ENCODE measurements around the gene DARS1. TPM values are rescaled to one million over a fixed set of nuclear protein-coding genes. Genes with fewer than 3 reads are reported as not detected.

The DARS1 gene
- total and polyA plus RNA-seq, 2 of the 13 experiments (the other 11 are each of a cell fraction or from before 2014, with no cell fraction given), result 149 to 230 TPM

- TF ChIP-seq DPF2 (CRISPR knock-in tag; IDR thresholded peaks at IDR 0.05; ENCODE audit: borderline replicate concordance, low read depth), result no peak
Measured at GRCh38 chr2:135931776-135932443, 53.5 kb downstream of the DARS1 start (continued).

GRCh38 chr2:135926605-135927004 lies 58.8 kb downstream of the DARS1 start:
- no peak for FAIRE-seq
- no peak overlapping the region for H3K4me2 ChIP-seq (ENCODE audit: low read depth, low read length)

More at GRCh38 chr2:135926605-135927004, 58.8 kb downstream of the DARS1 start:
- no peak overlapping the region for H2AFZ ChIP-seq (ENCODE audit: low read length)
- no peaks in the 10 kb centered on the region for H3K4me1 ChIP-seq (ENCODE audit: insufficient read depth, low read length)
- H3K27me3 ChIP-seq (ENCODE audit: control insufficient read depth in 1 of 2, insufficient read depth in 2 of 2, low read length in 2 of 2), result no peaks in the 10 kb centered on the region
- intact Hi-C loops (cut with micrococcal nuclease; ENCODE audit: unreplicated experiment), result no loop called here
- H4K20me1 ChIP-seq (ENCODE audit: insufficient read depth, low read length), result no peaks in the 10 kb centered on the region
- no peak for DNase-seq (ENCODE audit: low spot score)
- H3K9ac ChIP-seq (ENCODE audit: insufficient read depth, low read depth, low read length), result no peak overlapping the region
- peaks cover 18 to 65% of the 10 kb centered on the region in 2 experiments for H3K36me3 ChIP-seq (replicated peaks in 1 of 2; ENCODE audit: control insufficient read depth in 1 of 2, insufficient read depth in 2 of 2, low read length in 2 of 2)
- TF ChIP-seq NFYB (CRISPR knock-in tag; IDR thresholded peaks at IDR 0.05) (no peak), ZNF710 (CRISPR knock-in tag; IDR thresholded peaks at IDR 0.05; ENCODE audit: borderline replicate concordance) (no peak), ZFP91 (CRISPR knock-in tag; IDR thresholded peaks at IDR 0.05; ENCODE audit: borderline replicate concordance) (no peak), STAG1 (CRISPR knock-in tag; IDR thresholded peaks at IDR 0.05) (no peak), CHCHD3 (CRISPR knock-in tag; IDR thresholded peaks at IDR 0.05) (no peak), SP2 (CRISPR knock-in tag; IDR thresholded peaks at IDR 0.05) (no peak), ZNF292 (CRISPR knock-in tag; IDR thresholded peaks at IDR 0.05; ENCODE audit: borderline replicate concordance, low read depth) (no peak)
- no peak overlapping the region for H3K27ac ChIP-seq (ENCODE audit: extremely low read length, insufficient read depth, low read length)
- WGBS (ENCODE audit: low lambda C conversion rate), result 97% methylated on average over 3 of the region's 3 CpGs
- ChIA-PET POLR2A (no interaction called here), CTCF (ENCODE audit: low intra/inter-chr PET ratio, low total read pairs) (no interaction called here)
- no peak for ATAC-seq
- H3K9me3 ChIP-seq (ENCODE audit: low read length), result no peaks in the 10 kb centered on the region
- BruUV-seq (replicated peaks), result no TSS peak
- no peak overlapping the region for H3K4me3 ChIP-seq (replicated peaks in 1 of 3; ENCODE audit: insufficient read depth in 1 of 3, low read depth in 2 of 3, low read length in 3 of 3)
- H3K79me2 ChIP-seq (ENCODE audit: insufficient read depth, low read length), result no peaks in the 10 kb centered on the region
- in situ Hi-C loops (cut with HindIII; ENCODE audit: extremely low pct_ligation_motif_present, low pct_unique_long_range_greater_than_20kb), result no loop called here
